C4-2B (cell line): ENCODE results near the gene RPS18.

Experiments
- ZFX ChIP-seq: fragments of 450-650 bp; IDR thresholded peaks from 2 replicates; pipeline ENCODE4 v1.6.1; 2017
- TF ChIP-seq, protein P1 (sequence below): fragments of 450-650 bp; conservative IDR thresholded peaks from 2 replicates; pipeline ENCODE4 v1.5.1; 2017; ENCODE audit warnings: mild to moderate bottlenecking

DNA sequence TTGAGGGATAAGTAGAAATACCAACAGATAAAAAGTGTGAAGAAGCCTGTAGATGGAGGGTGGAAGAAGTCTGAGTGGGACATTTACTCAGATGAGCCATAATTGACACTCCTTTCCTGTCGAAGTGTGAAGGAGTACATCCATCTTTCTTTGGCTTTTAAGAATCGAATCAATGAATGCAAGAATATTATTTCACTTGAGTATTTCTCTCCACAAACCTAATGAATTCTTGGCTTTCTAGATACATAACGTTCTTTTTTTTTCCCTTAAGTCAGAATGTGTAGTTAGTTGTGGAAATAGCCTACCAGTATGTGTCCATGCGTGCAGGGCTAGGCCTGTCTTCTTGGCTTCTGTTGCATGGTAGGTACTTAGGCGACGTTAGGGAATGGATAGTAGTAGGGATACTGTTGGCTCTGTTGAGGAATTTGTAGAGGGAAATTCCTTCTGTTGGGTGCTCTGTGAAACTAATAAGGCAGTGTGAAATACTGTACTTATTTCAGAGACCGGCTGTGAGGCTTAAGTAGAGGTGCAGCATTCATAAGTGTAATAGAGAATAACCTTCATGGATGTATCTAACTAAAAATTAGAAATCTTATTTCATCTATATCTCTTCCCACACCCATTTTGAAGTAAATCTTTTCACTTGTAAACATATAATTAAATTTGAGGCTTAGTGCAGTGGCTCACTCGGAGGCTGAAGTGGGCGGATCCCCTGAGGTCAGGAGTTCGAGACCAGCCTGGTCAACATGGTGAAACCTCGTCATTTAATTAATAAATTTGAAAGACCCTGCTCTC is 1.5 kb downstream of the RPS18 start:
- TF ChIP-seq, protein P1, sequence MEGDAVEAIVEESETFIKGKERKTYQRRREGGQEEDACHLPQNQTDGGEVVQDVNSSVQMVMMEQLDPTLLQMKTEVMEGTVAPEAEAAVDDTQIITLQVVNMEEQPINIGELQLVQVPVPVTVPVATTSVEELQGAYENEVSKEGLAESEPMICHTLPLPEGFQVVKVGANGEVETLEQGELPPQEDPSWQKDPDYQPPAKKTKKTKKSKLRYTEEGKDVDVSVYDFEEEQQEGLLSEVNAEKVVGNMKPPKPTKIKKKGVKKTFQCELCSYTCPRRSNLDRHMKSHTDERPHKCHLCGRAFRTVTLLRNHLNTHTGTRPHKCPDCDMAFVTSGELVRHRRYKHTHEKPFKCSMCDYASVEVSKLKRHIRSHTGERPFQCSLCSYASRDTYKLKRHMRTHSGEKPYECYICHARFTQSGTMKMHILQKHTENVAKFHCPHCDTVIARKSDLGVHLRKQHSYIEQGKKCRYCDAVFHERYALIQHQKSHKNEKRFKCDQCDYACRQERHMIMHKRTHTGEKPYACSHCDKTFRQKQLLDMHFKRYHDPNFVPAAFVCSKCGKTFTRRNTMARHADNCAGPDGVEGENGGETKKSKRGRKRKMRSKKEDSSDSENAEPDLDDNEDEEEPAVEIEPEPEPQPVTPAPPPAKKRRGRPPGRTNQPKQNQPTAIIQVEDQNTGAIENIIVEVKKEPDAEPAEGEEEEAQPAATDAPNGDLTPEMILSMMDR: no peak
- no peak for TF ChIP-seq ZFX
